ENCODE results near the gene TMEM198.

DNA sequence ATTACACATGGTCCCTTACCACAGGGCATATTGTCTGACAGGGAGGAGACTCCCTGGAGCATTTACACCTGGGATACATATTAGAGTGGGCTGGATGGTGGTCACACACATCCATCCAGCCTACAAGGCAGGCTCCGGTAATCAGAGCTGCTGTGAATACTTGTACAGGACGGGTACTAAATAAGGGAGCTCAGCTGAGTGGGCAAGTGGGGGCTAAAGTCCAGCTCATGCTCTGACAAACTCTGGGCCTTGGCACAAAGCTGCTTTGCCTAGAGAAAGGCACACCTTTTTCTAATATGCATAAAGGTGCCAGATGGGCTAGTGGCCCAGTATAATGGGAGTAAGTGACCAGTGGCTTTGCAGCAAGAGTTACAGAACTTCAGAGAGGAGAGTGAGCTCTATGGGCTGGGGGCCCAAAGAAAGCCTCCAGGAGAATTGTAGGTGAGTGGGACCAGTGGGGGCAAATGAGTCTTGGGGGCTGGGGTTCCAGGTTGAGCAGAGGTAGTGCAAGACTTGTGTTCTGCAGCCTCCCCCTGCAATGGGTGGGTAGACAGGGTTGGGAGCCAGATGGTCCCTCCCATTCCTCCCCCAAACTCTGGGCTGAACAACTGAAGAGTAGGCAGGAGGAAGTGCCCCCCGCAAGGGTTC lies 1.6 kb downstream of the TMEM198 start:
- TF ChIP-seq, protein P1, sequence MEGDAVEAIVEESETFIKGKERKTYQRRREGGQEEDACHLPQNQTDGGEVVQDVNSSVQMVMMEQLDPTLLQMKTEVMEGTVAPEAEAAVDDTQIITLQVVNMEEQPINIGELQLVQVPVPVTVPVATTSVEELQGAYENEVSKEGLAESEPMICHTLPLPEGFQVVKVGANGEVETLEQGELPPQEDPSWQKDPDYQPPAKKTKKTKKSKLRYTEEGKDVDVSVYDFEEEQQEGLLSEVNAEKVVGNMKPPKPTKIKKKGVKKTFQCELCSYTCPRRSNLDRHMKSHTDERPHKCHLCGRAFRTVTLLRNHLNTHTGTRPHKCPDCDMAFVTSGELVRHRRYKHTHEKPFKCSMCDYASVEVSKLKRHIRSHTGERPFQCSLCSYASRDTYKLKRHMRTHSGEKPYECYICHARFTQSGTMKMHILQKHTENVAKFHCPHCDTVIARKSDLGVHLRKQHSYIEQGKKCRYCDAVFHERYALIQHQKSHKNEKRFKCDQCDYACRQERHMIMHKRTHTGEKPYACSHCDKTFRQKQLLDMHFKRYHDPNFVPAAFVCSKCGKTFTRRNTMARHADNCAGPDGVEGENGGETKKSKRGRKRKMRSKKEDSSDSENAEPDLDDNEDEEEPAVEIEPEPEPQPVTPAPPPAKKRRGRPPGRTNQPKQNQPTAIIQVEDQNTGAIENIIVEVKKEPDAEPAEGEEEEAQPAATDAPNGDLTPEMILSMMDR (conservative IDR thresholded peaks at IDR 0.05; ENCODE audit: low read length) = no peak
- no peak for TF ChIP-seq EZH2phosphoT487 (IDR thresholded peaks at IDR 0.05; ENCODE audit: borderline replicate concordance, low read depth, low read length)
